NOMO-1 treated with dmso at 0.1 percent for 144 hours (cell line): Measurements from ENCODE around the gene ATF4.

Experiments
- DNase-seq: peaks from one replicate; lab custom pipeline; 2025; ENCODE audit not compliant: unreplicated experiment; lab: John Stamatoyannopoulos, UW

ATF4 gene

DNA sequence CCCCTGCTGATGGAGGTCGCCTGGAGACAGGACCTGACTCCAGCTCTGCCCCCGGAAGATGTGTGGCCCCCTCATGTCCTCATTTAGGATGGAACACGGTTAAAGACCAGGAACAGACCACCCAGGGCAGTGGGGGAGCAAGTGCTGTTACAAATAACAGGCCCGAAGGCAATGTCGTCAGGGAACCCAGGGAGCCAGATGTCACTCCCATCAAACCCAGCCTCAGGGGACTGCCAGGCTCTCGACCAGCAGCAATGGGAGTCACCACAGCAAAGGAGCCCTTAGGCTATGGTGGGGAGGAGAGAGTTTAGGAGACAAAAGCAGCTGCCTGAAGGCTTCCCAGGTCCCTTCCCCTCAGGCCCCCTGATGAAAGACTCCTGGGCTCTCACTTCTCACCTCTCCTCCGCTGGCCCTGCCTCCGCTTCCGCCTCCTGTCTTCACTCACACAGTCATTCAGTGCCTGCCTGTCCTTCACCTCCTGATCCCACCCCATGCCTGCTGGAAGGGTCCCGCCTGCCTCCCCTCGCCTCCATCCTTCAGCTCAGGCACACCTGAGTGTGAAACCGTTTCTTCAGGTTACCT, 7.8 kb downstream of the ATF4 start:
- no peak for DNase-seq

DNA sequence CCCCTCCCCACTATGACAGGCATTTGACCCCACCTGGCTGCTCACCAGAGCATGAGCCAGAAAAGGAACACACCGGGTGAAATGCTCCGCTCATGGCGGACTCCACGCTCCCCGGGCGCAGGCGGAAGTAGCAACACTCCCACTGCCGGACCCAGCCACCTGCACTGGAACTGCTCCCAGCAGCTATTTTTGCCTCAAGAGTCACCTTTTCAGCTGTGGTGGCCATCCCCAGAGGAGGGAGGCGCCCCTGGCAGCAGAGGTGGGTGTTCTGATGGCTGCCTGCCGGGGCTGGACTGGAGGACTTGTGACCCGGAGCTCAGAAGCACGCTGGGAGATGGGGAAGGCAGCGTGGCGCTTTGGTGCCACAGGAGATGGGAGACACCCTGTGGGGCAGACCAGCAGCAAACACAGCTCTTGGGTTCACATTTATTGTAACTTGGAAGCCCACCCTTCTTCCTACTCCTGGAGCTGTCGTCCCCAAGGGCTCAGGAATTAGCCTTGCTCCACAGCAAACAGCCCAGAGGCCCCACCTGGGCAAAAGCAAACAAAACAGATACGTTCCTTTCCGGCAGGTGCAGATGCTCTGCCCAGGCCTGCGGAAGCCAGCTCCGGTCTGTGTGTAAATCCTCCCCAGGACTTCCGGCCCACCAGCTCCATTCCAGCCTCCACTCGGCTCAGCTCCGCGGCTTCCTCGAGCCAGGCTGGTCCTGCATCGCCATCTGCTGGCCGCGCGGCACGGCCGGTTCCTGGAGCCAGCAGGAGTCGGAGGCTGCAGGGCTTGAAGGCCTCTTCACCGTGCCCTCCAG, 8.5 kb downstream of the ATF4 start:
- DNase-seq: peak; percentile 82

DNA sequence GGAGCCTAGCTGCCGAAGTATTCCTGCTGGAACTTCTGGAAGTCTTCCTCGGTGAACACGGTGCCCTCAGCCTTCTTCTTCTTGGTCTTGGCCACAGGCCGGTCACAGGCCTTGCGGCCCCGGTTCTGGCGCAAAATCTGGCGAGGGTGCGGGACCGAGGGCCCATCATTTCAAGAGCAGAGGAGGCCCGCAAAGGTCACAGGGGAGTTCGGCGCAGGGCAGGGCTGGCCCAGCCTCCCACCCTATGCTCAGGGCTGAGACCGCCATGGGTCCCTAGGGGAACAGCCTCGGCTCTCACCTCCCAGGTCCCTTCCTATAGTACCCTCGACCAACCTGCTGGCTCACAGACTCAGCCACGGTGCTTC, 9.1 kb downstream of the ATF4 start:
- DNase-seq: no peak

DNA sequence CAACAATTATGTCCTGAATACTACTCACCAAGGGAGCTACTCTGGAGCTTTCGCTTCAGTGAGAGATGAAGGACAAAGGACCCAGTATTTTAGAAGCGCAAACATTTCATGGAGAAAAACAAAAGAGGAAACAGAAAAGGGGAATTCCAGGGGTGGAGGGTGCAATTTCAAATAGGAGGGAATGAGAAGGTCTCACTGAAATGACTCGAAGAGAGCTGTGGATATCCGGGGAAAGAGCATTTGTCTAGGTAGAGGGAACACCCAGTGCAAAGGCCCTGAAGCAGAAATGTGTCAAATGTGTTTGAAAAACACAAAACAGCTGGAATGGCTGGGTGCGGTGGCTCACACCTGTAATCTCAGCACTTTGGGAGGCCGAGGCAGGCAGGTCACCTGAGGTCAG, 9.8 kb downstream of the ATF4 start:
- DNase-seq: no peak

DNA sequence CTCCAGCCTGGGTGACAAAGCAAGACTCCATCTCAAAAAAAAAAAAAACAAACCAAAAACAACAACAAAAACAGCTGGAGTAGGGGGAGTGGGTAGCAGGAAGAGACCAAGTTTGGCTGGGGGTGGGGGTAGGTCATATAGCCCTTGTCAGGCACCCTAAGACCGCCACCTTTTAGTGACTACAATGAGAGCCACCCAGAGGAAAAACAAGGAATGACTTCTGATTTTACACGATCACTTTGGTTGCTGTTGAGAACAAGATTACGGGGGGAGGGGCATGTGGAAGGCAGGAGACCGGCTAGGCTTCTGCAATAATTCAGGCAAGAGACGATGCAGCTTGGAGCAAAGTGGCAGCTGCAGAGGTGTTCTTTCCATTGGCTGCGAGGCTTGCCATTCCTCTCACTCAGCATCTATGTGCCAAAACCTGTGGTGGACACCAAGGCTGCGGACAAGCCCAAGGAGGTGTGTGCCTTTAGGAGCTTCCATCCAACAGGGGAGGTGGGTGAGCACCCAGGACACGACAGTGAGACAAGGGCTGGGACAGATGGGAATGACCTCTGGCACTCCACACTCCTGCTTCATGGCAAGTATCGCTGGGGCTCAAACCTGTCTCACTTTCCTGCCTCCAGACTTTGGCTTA, 10.4 kb downstream of the ATF4 start:
- DNase-seq: peak; percentile 47

DNA sequence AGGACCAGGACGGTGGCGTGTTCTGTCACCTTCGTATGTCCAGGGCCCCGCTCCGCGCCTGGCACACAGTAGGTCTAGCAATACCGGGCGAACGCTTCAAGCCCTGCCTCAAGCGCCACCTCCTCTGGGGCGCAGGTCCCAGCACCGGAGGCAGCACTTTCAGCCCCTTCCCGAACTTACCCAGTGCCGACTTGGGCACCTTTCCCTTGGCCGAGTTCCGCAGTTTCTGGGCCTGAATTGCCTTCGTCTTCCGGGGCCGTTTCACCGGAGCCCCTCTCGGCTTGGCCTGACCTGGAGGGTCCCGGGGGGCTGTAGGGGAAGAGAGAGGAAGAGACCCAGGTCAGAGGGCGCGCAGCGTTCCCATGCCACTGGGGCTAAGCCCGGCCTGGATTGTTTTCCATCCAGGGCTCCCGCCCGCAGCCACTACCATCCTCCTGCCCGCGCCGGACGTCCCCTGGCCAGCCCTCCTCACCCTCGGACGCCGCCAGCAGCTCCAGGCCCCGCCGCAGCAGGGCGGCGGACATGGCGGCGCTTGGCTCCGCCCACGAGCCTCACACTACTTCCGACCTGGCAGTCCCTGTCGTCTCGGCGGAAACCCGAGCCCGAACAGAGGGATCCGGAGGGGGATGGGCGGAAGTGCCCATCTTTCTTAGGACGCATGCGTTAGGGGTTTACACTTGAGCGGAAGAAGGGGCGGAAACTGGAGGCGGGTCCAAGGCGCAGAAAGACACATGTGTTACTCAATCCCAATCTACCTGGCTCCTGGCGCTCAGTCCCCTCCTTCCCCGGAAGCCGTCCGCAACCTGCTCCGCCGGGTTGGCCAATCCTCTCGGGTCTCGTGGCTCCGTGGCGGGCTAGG, 12.1 kb downstream of the ATF4 start, which contains the start of gene RPS19BP1:
Gene RPS19BP1, minus strand, starts transcription at position 534 of the 859 bp plus-strand sequence. Its CDS starts 10 bp downstream, at position 524.
- peak; percentile 100 for DNase-seq

DNA sequence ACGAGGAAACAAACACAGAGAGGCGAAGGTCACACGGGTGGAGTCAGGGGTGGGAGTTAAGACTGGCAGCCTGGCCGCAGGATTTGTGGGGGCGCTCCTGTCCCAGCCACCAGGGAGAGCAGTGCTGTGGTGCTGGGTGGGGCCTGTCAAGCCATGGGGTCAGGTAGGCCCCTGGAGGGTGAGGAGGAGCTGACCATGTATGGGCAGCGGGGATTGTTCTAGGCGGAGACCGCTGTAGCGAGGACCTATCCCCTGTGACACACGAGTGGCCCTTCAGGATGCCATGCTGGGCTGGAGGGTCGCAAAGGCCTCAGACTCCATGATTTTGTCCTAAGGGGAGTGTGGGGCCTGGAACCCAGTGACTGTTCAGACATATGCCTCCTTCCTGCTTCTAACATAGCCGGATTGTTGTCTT, 13.7 kb downstream of the ATF4 start:
- no peak for DNase-seq

DNA sequence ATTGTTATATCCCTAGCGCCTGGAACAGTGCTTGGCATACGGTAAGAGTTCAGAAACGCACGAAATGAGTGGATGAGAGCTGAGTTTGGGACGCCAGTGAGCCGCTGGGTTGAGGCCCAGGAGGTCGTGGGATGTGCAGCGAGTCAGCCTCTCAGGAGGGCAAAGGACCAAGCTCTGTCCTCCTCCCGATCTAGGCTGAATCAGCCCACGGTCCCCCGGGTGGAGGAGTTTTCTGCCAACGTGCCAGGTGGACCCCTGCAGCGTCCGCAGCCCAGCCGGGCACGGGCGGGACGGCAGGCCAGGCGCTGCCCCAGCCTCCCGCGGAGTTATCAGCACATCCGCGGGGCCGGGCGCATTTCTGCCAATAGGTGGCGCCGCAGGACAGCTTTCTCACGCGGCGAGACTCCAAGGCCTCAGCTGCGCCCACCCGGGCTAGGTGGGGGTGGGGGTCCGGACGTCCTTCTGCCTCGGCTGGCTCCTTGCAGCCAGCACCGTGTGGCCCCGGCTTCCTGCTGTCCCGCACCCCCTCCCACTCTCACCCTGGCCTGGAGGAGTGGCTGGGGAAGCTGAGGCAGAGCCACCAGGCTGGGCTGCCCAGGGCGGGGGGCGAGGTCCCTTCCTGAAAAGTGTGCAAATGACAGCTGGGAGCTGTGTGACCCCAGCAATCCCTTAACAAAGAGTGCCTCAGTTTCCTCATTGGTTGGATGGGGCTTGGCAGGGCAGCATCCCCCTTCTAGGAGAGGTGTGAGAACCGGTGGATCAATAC, 14.4 kb downstream of the ATF4 start:
- DNase-seq: no peak

DNA sequence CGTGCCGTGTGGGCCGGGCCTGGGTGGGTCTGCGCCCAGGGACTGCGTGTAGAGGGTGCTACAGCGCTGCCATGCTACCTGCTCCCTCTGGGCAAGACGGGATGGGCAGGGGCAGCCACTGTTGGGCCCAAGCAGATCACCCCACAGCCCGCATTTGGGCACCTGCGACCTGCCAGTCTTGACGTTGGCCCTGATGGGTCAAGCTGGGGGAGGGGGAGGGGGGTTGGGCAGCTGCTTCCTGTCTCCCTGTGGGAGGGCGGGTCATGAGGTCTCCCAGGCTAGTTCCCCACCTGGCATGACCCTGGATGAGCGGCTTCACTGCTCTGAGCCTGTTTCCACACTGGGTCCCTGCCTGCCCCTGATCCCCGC, 15.0 kb downstream of the ATF4 start:
- no peak for DNase-seq

DNA sequence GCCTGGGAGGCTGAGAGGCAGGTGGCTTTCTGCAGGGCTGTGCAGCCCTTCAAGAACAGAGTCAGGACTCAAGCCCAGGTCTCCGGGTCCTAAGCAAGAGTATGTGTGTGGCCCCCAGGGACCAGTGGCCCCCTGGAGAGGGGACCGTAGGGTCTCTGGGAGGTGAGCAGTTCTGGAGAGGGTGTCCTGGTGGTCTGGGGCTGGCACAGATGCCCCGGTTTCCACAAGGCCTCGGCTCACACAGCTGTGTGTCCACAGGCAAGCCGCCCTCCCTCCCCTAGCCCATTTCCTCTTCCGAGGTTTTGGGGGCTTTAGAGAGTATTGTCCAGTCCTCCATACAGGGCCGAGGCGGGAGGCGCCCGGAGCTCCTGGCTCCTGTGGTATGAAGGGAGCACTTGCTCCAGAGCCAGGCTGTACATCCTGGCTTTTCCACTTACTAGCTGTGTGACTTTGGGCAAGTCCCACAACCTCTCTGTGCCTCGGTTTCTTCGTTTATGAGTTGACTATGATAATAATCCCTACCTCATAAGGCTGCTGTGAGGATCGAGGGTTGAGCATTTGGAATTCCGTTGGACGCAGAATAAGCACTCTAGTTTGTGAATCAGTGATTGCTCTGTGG, 15.6 kb downstream of the ATF4 start:
- no peak for DNase-seq

DNA sequence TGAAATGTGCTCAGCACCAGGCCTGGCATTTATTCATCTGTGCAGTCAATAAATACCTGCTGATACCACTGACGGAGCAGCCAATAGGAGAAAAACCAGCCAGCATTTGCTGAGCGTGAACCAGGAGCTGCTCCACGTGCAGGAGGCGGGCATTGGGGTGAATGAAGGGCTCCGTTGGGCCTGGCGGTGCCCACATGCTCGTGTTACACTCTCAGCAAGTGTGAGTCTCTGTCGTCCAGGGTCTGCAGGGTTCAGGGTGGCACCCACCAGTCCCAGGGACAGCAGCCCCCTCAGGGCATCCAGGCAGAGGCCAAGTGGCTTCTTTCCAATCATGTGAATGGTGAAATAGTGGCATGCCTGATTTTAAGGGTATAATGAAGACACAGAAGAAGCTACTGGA, 16.3 kb downstream of the ATF4 start:
- no peak for DNase-seq

DNA sequence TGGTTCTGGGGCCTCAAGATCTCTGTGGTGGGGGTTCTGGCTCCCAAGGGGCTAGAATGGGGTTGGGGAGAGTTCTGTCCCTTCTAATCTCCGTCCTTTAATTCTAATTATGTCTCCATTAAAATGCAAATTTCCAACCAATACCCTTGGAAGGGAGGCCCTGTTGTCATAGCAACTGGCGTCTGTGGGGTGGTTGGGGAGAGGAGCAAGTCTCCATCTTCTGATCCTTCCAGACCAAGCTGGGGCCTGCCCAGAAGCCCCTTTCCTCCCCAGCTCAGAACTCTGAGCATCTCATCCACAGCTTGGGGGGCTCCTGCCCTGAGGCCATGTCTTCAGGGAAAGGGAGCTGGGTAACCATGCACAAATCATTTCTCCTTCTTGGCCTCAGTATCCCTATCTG, 17.6 kb downstream of the ATF4 start:
- no peak for DNase-seq

DNA sequence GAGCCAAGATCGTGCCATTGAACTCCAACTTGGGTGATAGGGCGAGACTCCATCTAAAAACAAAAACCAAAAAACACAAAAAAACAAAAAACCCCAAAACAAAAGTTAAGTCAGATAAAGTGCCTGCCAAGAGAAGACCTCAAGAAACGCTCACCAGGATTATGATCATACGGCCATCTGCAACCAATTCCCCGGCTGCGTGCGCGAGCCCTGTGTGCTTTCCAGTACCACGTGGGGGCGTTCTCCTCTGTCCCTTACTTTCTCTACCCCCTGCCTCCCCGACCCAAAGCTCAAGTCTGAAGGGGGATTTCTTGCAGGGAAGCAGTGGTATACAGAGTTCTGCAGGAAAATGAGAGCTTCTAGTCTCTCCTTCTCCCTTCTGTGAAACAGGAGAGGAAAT, 22.7 kb downstream of the ATF4 start:
- no peak for DNase-seq

DNA sequence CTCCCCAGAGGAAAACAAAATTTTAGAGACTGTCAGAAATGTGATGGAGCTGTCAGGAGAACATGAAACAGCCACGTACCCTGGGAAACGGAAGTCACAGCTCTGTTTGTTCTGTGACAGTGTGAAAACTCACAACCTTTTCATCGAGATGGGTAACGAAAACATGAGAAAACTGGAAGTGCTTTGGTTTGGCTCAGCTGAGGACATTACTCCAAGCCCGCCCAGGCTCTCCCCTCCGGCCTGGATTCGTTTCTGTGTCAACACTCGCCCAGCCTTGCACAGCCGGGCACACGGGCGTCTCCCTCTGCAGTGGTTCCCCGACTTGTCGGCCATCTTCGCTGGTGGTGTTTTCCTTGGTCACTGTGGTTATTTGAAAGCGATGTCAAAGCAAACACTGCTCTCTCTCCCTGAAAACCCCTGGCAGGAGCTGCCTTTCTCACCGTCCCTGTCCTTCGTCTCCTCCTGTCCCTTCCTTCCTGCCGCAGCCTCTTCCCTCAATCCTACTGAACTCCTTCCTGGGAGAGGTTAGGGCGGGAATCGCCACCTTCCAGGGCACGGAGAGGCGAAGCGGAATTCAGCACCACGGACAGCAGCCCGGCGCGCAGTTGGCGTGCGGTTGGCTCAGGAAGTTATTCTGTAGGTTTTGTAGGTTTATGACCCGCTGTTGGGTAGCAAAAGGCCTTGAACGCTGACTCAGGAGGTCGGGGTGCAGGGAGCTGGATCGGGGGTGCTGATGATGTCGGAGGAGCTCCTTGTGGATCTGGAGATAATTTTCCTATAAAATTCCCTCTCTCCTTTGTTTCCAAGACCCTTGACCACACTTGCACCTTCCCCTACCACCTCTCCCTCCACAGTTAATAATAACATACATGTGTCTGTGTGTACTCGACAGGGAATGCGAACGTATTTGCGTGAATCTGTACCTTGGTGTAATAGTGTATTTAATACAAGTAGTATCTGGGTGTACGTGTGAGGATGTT, 25.3 kb downstream of the ATF4 start:
- no peak for DNase-seq

DNA sequence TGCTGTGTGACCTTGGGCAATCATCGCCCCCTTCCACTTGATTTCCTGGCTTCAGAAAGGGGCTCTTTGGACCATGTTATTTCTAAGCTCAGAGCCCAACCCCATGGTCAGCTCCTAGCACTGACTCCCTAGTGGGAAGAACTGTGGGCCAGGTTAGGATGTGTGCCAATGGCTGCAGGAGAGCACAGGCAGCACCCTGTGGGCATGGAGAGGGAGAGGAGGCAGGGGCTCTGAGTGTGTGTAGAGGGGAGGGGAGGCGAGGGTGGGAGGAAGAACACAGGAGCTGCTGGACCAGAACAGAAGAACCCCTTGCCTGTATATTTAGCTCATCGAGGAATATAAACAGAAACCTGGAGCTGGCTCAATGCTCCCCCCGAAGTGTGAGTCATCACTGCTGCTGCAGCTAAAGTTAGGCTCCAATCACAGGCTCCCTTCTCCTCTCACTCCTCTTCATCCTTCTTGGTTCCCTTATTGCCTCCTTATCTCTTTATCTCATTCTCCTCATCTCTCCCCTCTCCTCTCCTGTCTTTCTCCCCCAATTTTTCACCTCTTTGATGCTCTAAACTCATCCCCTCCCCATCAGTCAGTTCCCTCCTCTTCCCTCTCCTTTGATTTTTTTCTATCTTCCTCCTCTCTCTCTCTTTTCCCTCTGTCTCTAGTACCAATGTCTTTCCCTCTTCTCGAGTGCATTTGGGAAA, 26.7 kb downstream of the ATF4 start:
- DNase-seq: no peak

DNA sequence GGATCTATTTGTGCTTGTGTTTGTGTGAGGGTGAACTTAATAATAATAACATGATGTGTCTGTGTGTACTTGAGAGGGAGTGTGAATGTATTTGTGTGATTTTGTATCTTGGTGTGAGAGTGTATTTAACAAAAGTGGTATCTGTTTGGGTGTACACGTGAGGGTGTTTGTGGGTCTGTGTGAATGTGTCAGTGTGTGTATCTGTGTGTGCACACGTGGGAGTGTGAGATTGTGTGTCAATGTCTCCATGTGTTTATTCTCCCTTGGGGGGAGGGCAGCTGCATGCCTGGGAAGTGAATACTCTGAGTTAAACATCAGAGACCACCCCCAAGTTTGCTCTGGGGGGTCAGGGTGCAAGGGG, 27.2 kb downstream of the ATF4 start:
- DNase-seq: no peak

DNA sequence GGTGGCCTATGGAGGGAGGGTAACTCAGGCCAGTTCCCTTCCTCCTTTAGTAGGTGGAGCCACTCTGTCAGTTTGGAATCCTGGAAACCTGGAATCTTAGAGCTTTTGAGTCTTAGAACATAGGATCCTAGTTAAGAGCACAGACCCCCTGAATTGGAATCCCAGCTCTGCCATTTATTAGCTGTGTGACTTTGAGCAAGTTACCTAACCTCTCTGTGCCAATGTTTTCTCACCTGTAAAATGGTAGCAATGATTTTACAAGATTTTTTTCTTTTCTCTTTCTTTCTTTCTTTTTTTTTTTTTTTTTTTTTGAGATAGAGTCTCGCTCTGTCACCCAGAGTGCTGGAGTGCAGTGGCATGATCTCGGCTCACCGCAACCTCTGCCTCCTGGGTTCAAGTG, 33.1 kb downstream of the ATF4 start:
- DNase-seq: no peak

DNA sequence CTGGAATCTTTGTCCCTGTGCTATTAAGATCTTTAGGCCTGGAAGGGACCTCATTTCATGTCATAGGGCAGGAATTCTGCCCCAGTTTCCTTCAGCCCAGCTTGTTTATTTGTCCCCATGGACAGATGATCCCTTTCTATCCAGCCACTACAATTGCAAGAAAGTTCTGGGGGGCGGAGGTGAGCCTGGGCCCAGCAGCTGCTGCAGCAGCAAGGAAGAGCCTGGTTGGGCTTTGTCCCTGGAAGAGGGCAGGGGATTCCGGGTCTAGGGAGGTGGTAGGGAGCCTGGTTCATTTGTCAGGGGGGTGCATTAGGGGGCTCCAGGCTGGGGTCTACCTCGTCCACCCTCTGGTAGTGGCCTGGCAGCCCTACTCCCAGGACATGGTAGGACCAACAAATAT, 33.8 kb downstream of the ATF4 start:
- DNase-seq: no peak
